Measurements from ENCODE around the gene OR2L13.
"Not testable (repeated sequence)": the region's sequence is repeated elsewhere in the genome, so short reads cannot be mapped to it uniquely, and the experiment has no call there.

OR2L13 gene

GRCh38 chr1:248094884-248095283, at the start of gene OR2L13:
Gene OR2L13, plus strand, starts transcription at chr1:248095184. Its CDS starts 4,192 bp downstream, at chr1:248099376.
- Histone ChIP-seq H3K9ac (ENCODE audit: low read depth, low read length) (no peak within 1 kb of the TSS), H3K36me3 (ENCODE audit: control insufficient read depth, insufficient read depth, low read length) (no peaks in the 10 kb centered on the region), H3K4me1 (ENCODE audit: control insufficient read depth, insufficient read depth, low read length) (no peaks in the 10 kb centered on the region), H3K9me3 (ENCODE audit: control insufficient read depth, insufficient read depth, low read length) (peaks cover 28% of the 10 kb centered on the region), H3K4me3 (ENCODE audit: low read depth, low read length) (no peak within 1 kb of the TSS), H3K27me3 (ENCODE audit: control insufficient read depth, insufficient read depth, low read length) (no peaks in the 10 kb centered on the region)

GRCh38 chr1:248045209-248045608, 49.8 kb upstream of the OR2L13 start:
- Histone ChIP-seq H3K36me3 (ENCODE audit: control insufficient read depth, insufficient read depth, low read length) (no peaks in the 10 kb centered on the region), H3K4me3 (ENCODE audit: low read depth, low read length) (no peak overlapping the region), H3K9me3 (ENCODE audit: control insufficient read depth, insufficient read depth, low read length) (peaks cover 8% of the 10 kb centered on the region), H3K4me1 (ENCODE audit: control insufficient read depth, insufficient read depth, low read length) (no peaks in the 10 kb centered on the region), H3K27me3 (ENCODE audit: control insufficient read depth, insufficient read depth, low read length) (no peaks in the 10 kb centered on the region), H3K9ac (ENCODE audit: low read depth, low read length) (no peak overlapping the region)

GRCh38 chr1:248046536-248046935, 48.4 kb upstream of the OR2L13 start, which contains the start of gene OR2L3:
Gene OR2L3, plus strand, starts transcription at chr1:248046836. Its CDS starts 13,846 bp downstream, at chr1:248060682.
- Histone ChIP-seq H3K9ac (ENCODE audit: low read depth, low read length) (no peak within 1 kb of the TSS), H3K27me3 (ENCODE audit: control insufficient read depth, insufficient read depth, low read length) (no peaks in the 10 kb centered on the region), H3K4me3 (ENCODE audit: low read depth, low read length) (no peak within 1 kb of the TSS), H3K9me3 (ENCODE audit: control insufficient read depth, insufficient read depth, low read length) (peaks cover 10% of the 10 kb centered on the region), H3K36me3 (ENCODE audit: control insufficient read depth, insufficient read depth, low read length) (no peaks in the 10 kb centered on the region), H3K4me1 (ENCODE audit: control insufficient read depth, insufficient read depth, low read length) (no peaks in the 10 kb centered on the region)

DNA sequence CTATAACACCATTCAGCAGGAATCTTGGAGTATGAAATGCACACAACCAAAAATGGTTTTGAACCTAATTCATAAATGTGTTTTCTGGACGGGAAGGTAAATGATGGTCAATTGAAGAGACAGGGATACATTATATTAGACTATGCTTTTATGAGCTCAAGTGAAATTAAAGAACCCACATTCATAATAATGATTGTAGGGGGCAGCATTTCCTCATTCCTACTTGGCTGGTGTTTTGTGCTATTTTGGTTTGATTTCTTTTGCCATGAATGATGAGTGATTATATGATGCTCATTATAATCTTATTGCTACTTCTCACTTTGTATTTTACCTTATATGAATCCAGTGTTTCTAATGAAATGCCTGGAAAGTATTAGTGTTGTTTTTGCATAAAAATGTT, 48.0 kb upstream of the OR2L13 start:
- no peak overlapping the region for H3K9ac ChIP-seq (ENCODE audit: low read depth, low read length)
- no peaks in the 10 kb centered on the region for H3K4me1 ChIP-seq (ENCODE audit: control insufficient read depth, insufficient read depth, low read length)
- no peaks in the 10 kb centered on the region for H3K27me3 ChIP-seq (ENCODE audit: control insufficient read depth, insufficient read depth, low read length)
- peaks cover 11% of the 10 kb centered on the region for H3K9me3 ChIP-seq (ENCODE audit: control insufficient read depth, insufficient read depth, low read length)
- no peaks in the 10 kb centered on the region for H3K36me3 ChIP-seq (ENCODE audit: control insufficient read depth, insufficient read depth, low read length)
- no peak overlapping the region for H3K4me3 ChIP-seq (ENCODE audit: low read depth, low read length)

DNA sequence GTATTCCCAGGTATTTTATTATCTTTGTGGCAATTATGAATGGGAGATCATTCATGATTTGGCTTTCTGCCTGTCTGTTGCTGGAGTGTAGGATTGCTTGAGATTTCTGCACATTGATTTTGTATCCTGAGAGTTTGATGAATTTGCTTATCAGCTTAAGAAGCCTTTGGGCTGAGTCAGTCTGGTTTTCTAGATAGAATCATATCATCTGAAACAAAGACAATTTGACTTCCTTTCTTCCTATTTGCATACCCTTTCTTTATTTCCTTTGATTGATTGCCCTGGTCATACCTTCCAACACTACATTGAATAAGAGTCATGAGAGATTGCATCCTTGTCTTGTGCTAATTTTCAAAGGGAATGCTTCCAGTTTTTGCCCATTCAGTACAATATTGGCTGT, 40.3 kb upstream of the OR2L13 start:
- Histone ChIP-seq H3K9me3 (ENCODE audit: control insufficient read depth, insufficient read depth, low read length) (peaks cover 4% of the 10 kb centered on the region), H3K4me3 (ENCODE audit: low read depth, low read length) (no peak overlapping the region), H3K27me3 (ENCODE audit: control insufficient read depth, insufficient read depth, low read length) (no peaks in the 10 kb centered on the region), H3K36me3 (ENCODE audit: control insufficient read depth, insufficient read depth, low read length) (no peaks in the 10 kb centered on the region), H3K4me1 (ENCODE audit: control insufficient read depth, insufficient read depth, low read length) (no peaks in the 10 kb centered on the region), H3K9ac (ENCODE audit: low read depth, low read length) (no peak overlapping the region)

GRCh38 chr1:248055261-248055660, 39.7 kb upstream of the OR2L13 start:
- Histone ChIP-seq H3K9ac (ENCODE audit: low read depth, low read length) (no peak overlapping the region), H3K4me1 (ENCODE audit: control insufficient read depth, insufficient read depth, low read length) (no peaks in the 10 kb centered on the region), H3K36me3 (ENCODE audit: control insufficient read depth, insufficient read depth, low read length) (no peaks in the 10 kb centered on the region), H3K9me3 (ENCODE audit: control insufficient read depth, insufficient read depth, low read length) (peaks cover 4% of the 10 kb centered on the region), H3K4me3 (ENCODE audit: low read depth, low read length) (no peak overlapping the region), H3K27me3 (ENCODE audit: control insufficient read depth, insufficient read depth, low read length) (no peaks in the 10 kb centered on the region)

GRCh38 chr1:248065071-248065470, 29.9 kb upstream of the OR2L13 start:
- no peaks in the 10 kb centered on the region for H3K27me3 ChIP-seq (ENCODE audit: control insufficient read depth, insufficient read depth, low read length)
- no peaks in the 10 kb centered on the region for H3K36me3 ChIP-seq (ENCODE audit: control insufficient read depth, insufficient read depth, low read length)
- H3K9me3 ChIP-seq (ENCODE audit: control insufficient read depth, insufficient read depth, low read length) = peaks cover 19% of the 10 kb centered on the region
- H3K4me3 ChIP-seq (ENCODE audit: low read depth, low read length) = no peak overlapping the region
- no peaks in the 10 kb centered on the region for H3K4me1 ChIP-seq (ENCODE audit: control insufficient read depth, insufficient read depth, low read length)
- H3K9ac ChIP-seq (ENCODE audit: low read depth, low read length) = no peak overlapping the region

DNA sequence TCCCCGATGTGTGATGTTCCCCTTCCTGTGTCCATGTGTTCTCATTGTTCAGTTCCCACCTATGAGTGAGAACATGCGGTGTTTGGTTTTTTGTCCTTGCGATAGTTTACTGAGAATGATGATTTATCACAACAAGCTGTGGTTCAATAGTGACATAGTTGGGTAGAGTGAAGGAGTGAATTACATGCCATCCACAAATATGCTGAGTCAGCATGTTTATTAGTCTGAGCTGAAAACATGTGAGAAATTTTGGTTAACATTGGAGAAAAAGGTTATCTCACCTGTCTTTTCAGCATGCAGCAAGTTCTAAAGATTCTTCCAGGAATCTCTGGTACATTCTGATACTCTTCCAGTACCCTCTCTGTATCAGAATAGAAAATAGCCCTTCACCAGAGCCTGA, 29.4 kb upstream of the OR2L13 start:
- no peaks in the 10 kb centered on the region for H3K36me3 ChIP-seq (ENCODE audit: control insufficient read depth, insufficient read depth, low read length)
- no peak overlapping the region for H3K9ac ChIP-seq (ENCODE audit: low read depth, low read length)
- H3K4me3 ChIP-seq (ENCODE audit: low read depth, low read length) = no peak overlapping the region
- H3K9me3 ChIP-seq (ENCODE audit: control insufficient read depth, insufficient read depth, low read length) = peaks cover 19% of the 10 kb centered on the region
- no peaks in the 10 kb centered on the region for H3K27me3 ChIP-seq (ENCODE audit: control insufficient read depth, insufficient read depth, low read length)
- no peaks in the 10 kb centered on the region for H3K4me1 ChIP-seq (ENCODE audit: control insufficient read depth, insufficient read depth, low read length)

GRCh38 chr1:248083864-248084263, 11.1 kb upstream of the OR2L13 start:
- not testable (repeated sequence) for H3K9ac ChIP-seq (ENCODE audit: low read depth, low read length); H3K36me3 ChIP-seq (ENCODE audit: control insufficient read depth, insufficient read depth, low read length); H3K9me3 ChIP-seq (ENCODE audit: control insufficient read depth, insufficient read depth, low read length); H3K27me3 ChIP-seq (ENCODE audit: control insufficient read depth, insufficient read depth, low read length); H3K4me3 ChIP-seq (ENCODE audit: low read depth, low read length); H3K4me1 ChIP-seq (ENCODE audit: control insufficient read depth, insufficient read depth, low read length)

DNA sequence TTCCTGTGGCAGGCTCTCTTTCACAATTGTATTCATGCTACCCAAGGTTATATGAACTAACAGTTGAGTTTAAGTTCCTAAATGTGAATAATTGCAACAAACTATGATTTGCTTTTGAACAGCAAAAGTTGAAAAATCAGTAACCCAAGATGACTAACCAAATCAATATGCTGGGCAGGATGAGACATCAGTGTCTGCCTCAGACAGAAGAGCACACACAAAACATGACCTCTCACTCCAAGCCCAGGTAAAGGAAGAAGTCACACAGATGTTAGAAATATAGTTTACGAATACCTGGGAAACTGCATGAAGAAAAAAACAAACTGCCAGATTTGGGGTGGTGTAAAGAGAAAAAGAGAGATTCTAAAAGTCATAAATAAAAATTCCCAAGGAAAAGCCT, 3.5 kb downstream of the OR2L13 start:
- H3K4me1 ChIP-seq (ENCODE audit: control insufficient read depth, insufficient read depth, low read length) = no peaks in the 10 kb centered on the region
- H3K4me3 ChIP-seq (ENCODE audit: low read depth, low read length) = no peak overlapping the region
- no peak overlapping the region for H3K9ac ChIP-seq (ENCODE audit: low read depth, low read length)
- no peaks in the 10 kb centered on the region for H3K36me3 ChIP-seq (ENCODE audit: control insufficient read depth, insufficient read depth, low read length)
- no peaks in the 10 kb centered on the region for H3K27me3 ChIP-seq (ENCODE audit: control insufficient read depth, insufficient read depth, low read length)
- H3K9me3 ChIP-seq (ENCODE audit: control insufficient read depth, insufficient read depth, low read length) = peaks cover 23% of the 10 kb centered on the region

- Histone ChIP-seq H3K9me3 (ENCODE audit: control insufficient read depth, insufficient read depth, low read length) (peaks cover 17% of the 10 kb centered on the region), H3K4me3 (ENCODE audit: low read depth, low read length) (no peak overlapping the region), H3K4me1 (ENCODE audit: control insufficient read depth, insufficient read depth, low read length) (no peaks in the 10 kb centered on the region), H3K36me3 (ENCODE audit: control insufficient read depth, insufficient read depth, low read length) (no peaks in the 10 kb centered on the region), H3K9ac (ENCODE audit: low read depth, low read length) (no peak overlapping the region), H3K27me3 (ENCODE audit: control insufficient read depth, insufficient read depth, low read length) (no peaks in the 10 kb centered on the region)
Observed at GRCh38 chr1:248102847-248103246, 7.9 kb downstream of the OR2L13 start.

GRCh38 chr1:248111157-248111556, 16.2 kb downstream of the OR2L13 start:
- no peak overlapping the region for H3K4me3 ChIP-seq (ENCODE audit: low read depth, low read length)
- H3K36me3 ChIP-seq (ENCODE audit: control insufficient read depth, insufficient read depth, low read length) = no peaks in the 10 kb centered on the region
- no peak overlapping the region for H3K9ac ChIP-seq (ENCODE audit: low read depth, low read length)
- no peaks in the 10 kb centered on the region for H3K27me3 ChIP-seq (ENCODE audit: control insufficient read depth, insufficient read depth, low read length)
- H3K9me3 ChIP-seq (ENCODE audit: control insufficient read depth, insufficient read depth, low read length) = peaks cover 28% of the 10 kb centered on the region
- H3K4me1 ChIP-seq (ENCODE audit: control insufficient read depth, insufficient read depth, low read length) = no peaks in the 10 kb centered on the region

GRCh38 chr1:248114890-248115289, 19.9 kb downstream of the OR2L13 start:
- Histone ChIP-seq H3K4me3 (ENCODE audit: low read depth, low read length) (no peak overlapping the region), H3K4me1 (ENCODE audit: control insufficient read depth, insufficient read depth, low read length) (no peaks in the 10 kb centered on the region)

More at GRCh38 chr1:248114890-248115289, 19.9 kb downstream of the OR2L13 start:
- H3K9me3 ChIP-seq (ENCODE audit: control insufficient read depth, insufficient read depth, low read length) = peaks cover 28% of the 10 kb centered on the region
- no peak overlapping the region for H3K9ac ChIP-seq (ENCODE audit: low read depth, low read length)
- H3K27me3 ChIP-seq (ENCODE audit: control insufficient read depth, insufficient read depth, low read length) = no peaks in the 10 kb centered on the region
- H3K36me3 ChIP-seq (ENCODE audit: control insufficient read depth, insufficient read depth, low read length) = no peaks in the 10 kb centered on the region
